ENCODE data around the gene PTBP3.

DNA sequence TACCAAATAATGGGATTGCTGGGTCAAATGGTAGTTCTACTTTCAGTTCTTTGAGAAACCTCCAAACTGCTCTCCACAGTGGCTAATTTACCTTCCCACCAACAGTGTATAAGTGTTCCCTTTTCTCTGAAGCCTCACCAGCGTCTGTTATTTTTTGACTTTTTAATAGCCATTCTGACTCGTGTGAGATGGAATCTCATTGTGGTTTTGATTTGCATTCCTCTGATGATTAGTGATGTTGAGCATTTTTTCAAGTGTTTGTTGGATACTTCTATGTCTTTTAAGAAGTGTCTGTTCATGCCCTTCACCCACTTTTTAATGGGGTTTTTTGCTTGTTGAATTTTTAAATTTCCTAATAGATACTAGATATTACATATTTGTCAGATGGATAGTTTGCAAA lies 129.9 kb downstream of the PTBP3 start:
- TF ChIP-seq, protein P1, sequence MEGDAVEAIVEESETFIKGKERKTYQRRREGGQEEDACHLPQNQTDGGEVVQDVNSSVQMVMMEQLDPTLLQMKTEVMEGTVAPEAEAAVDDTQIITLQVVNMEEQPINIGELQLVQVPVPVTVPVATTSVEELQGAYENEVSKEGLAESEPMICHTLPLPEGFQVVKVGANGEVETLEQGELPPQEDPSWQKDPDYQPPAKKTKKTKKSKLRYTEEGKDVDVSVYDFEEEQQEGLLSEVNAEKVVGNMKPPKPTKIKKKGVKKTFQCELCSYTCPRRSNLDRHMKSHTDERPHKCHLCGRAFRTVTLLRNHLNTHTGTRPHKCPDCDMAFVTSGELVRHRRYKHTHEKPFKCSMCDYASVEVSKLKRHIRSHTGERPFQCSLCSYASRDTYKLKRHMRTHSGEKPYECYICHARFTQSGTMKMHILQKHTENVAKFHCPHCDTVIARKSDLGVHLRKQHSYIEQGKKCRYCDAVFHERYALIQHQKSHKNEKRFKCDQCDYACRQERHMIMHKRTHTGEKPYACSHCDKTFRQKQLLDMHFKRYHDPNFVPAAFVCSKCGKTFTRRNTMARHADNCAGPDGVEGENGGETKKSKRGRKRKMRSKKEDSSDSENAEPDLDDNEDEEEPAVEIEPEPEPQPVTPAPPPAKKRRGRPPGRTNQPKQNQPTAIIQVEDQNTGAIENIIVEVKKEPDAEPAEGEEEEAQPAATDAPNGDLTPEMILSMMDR (conservative IDR thresholded peaks at IDR 0.05 in 1 of 2, IDR thresholded peaks at IDR 0.05 in 1 of 2; ENCODE audit: low read depth in 1 of 2, low read length in 2 of 2) = no peak
- TF ChIP-seq EZH2 (IDR thresholded peaks at IDR 0.05; ENCODE audit: low read length, missing control alignments) = no peak

All from fibroblast of lung (primary cell).